HG03432 (cell line): Measurements from ENCODE around the gene RAB40C.

Experiments
- ATAC-seq: cut with Tn5 transposase; IDR thresholded peaks from one replicate; pipeline ENCODE4 v1.9.1; 2021; ENCODE audit warnings: mild to moderate bottlenecking, moderate library complexity; ENCODE audit not compliant: unreplicated experiment

RAB40C gene

GRCh38 chr16:644556-644955, 54.7 kb downstream of the RAB40C start:
- ATAC-seq = no peak

- ATAC-seq = no peak
Measured at GRCh38 chr16:645852-646678, 56.2 kb downstream of the RAB40C start.

GRCh38 chr16:646679-647172, 56.9 kb downstream of the RAB40C start:
- ATAC-seq = no peak

GRCh38 chr16:647173-647902, 57.5 kb downstream of the RAB40C start:
- no peak for ATAC-seq

GRCh38 chr16:648071-648780, 58.4 kb downstream of the RAB40C start:
- ATAC-seq = no peak

GRCh38 chr16:648781-649589, 59.1 kb downstream of the RAB40C start, which contains the start of gene WDR90:
TSS of gene WDR90 (plus strand) at chr16:649365. CDS start at chr16:649417, 52 bp downstream.
- peak; percentile 80 for ATAC-seq

GRCh38 chr16:649631-650030, 59.8 kb downstream of the RAB40C start:
- peak; percentile 12 for ATAC-seq

- no peak for ATAC-seq
Measured at GRCh38 chr16:651844-652243, 62.0 kb downstream of the RAB40C start.

GRCh38 chr16:652454-653305, 62.8 kb downstream of the RAB40C start:
- no peak for ATAC-seq

GRCh38 chr16:654034-654433, 64.2 kb downstream of the RAB40C start:
- ATAC-seq = no peak

GRCh38 chr16:657487-657886, 67.6 kb downstream of the RAB40C start:
- ATAC-seq = no peak

- no peak for ATAC-seq
Measured at GRCh38 chr16:658679-659571, 69.1 kb downstream of the RAB40C start.

- ATAC-seq = no peak
Measured at GRCh38 chr16:659618-660017, 69.8 kb downstream of the RAB40C start.

GRCh38 chr16:660132-660458, 70.2 kb downstream of the RAB40C start:
- no peak for ATAC-seq

GRCh38 chr16:660459-661183, 70.8 kb downstream of the RAB40C start:
- peak; percentile 47 for ATAC-seq

- no peak for ATAC-seq
Measured at GRCh38 chr16:661184-661821, 71.4 kb downstream of the RAB40C start.

- ATAC-seq = no peak
Measured at GRCh38 chr16:662095-662494, 72.2 kb downstream of the RAB40C start.

- ATAC-seq = no peak
Measured at GRCh38 chr16:662597-662996, 72.7 kb downstream of the RAB40C start.
